ENCODE measurements around the gene MRPS23.
A peak's percentile ranks its signal among the peaks of the same experiment; 100 is the strongest.

Gene MRPS23

GRCh38 chr17:57849874-57850754 is at the start of gene MRPS23:
MRPS23 (minus strand) TSS chr17:57850044; CDS start chr17:57850010, 34 bp downstream.
- DNase-seq (ENCODE audit: low read depth), result peak; percentile 95

GRCh38 chr17:57899391-57899790 is 49.5 kb upstream of the MRPS23 start:
- DNase-seq (ENCODE audit: low read depth), result no peak

GRCh38 chr17:57898487-57899311 is 48.9 kb upstream of the MRPS23 start:
- DNase-seq (ENCODE audit: low read depth), result no peak

GRCh38 chr17:57895382-57896060 is 45.7 kb upstream of the MRPS23 start:
- no peak for DNase-seq (ENCODE audit: low read depth)

- DNase-seq (ENCODE audit: low read depth), result no peak
Observed at GRCh38 chr17:57894848-57895247, 45.0 kb upstream of the MRPS23 start.

- no peak for DNase-seq (ENCODE audit: low read depth)
Observed at GRCh38 chr17:57892820-57893595, 43.2 kb upstream of the MRPS23 start.

- peak; percentile 78 for DNase-seq (ENCODE audit: low read depth)
Observed at GRCh38 chr17:57892146-57892819, 42.4 kb upstream of the MRPS23 start.

GRCh38 chr17:57890857-57891232 is 41.0 kb upstream of the MRPS23 start:
- no peak for DNase-seq (ENCODE audit: low read depth)

GRCh38 chr17:57889892-57890856 is 40.3 kb upstream of the MRPS23 start:
- no peak for DNase-seq (ENCODE audit: low read depth)

GRCh38 chr17:57889252-57889651 is 39.4 kb upstream of the MRPS23 start:
- no peak for DNase-seq (ENCODE audit: low read depth)

GRCh38 chr17:57888311-57889216 is 38.7 kb upstream of the MRPS23 start:
- no peak for DNase-seq (ENCODE audit: low read depth)

- DNase-seq (ENCODE audit: low read depth), result no peak
Observed at GRCh38 chr17:57887161-57887560, 37.3 kb upstream of the MRPS23 start.

GRCh38 chr17:57886020-57886419 is 36.2 kb upstream of the MRPS23 start:
- no peak for DNase-seq (ENCODE audit: low read depth)

- DNase-seq (ENCODE audit: low read depth), result no peak
Observed at GRCh38 chr17:57885148-57885915, 35.5 kb upstream of the MRPS23 start.

- no peak for DNase-seq (ENCODE audit: low read depth)
Observed at GRCh38 chr17:57881783-57882351, 32.0 kb upstream of the MRPS23 start.

GRCh38 chr17:57881143-57881542 is 31.3 kb upstream of the MRPS23 start:
- no peak for DNase-seq (ENCODE audit: low read depth)

- DNase-seq (ENCODE audit: low read depth), result peak; percentile 39
Observed at GRCh38 chr17:57880086-57880456, 30.2 kb upstream of the MRPS23 start.

Data from activated T-cell treated with anti-CD3 and anti-CD28 coated beads for 48 hours (primary cell).